ENCODE data around the gene DOCK8. TPM values are rescaled to one million over a fixed set of nuclear protein-coding genes. Genes with fewer than 3 reads are reported as not detected.

The DOCK8 gene
- total RNA-seq, 1 donor = under 0.01 TPM

GRCh38 chr9:389758-390157 is 175.1 kb downstream of the DOCK8 start:
- H3K4me3 ChIP-seq (ENCODE audit: insufficient read depth, low read length) = no peak overlapping the region
- H3K27me3 ChIP-seq (ENCODE audit: insufficient read depth, low read length) = no peaks in the 10 kb centered on the region
- H2AFZ ChIP-seq (ENCODE audit: low read length) = no peak overlapping the region
- H3K27ac ChIP-seq (ENCODE audit: low read depth, low read length) = no peak overlapping the region
- H3K4me1 ChIP-seq (ENCODE audit: insufficient read depth, low read length) = no peaks in the 10 kb centered on the region
- TF ChIP-seq CTCF (IDR thresholded peaks at IDR 0.05; ENCODE audit: extremely low read depth, low read depth, low read length) = no peak
- H3K36me3 ChIP-seq (ENCODE audit: insufficient read depth, low read length) = no peaks in the 10 kb centered on the region
- no peaks in the 10 kb centered on the region for H3K79me2 ChIP-seq (ENCODE audit: insufficient read depth, low read length)
- H4K20me1 ChIP-seq (ENCODE audit: insufficient read depth, low read length) = no peaks in the 10 kb centered on the region
- no peak for DNase-seq (ENCODE audit: insufficient read length, low spot score, missing footprints)
- no peak overlapping the region for H3K4me2 ChIP-seq (ENCODE audit: insufficient read depth, low read length)
- H3K9me3 ChIP-seq (ENCODE audit: low read depth, low read length) = no peaks in the 10 kb centered on the region

- Histone ChIP-seq H3K36me3 (ENCODE audit: insufficient read depth, low read length) (no peaks in the 10 kb centered on the region), H3K9me3 (ENCODE audit: low read depth, low read length) (no peaks in the 10 kb centered on the region), H3K4me3 (ENCODE audit: insufficient read depth, low read length) (no peak overlapping the region), H3K79me2 (ENCODE audit: insufficient read depth, low read length) (no peaks in the 10 kb centered on the region), H2AFZ (ENCODE audit: low read length) (no peak overlapping the region), H3K27ac (ENCODE audit: low read depth, low read length) (no peak overlapping the region), H4K20me1 (ENCODE audit: insufficient read depth, low read length) (no peaks in the 10 kb centered on the region), H3K4me1 (ENCODE audit: insufficient read depth, low read length) (no peaks in the 10 kb centered on the region), H3K27me3 (ENCODE audit: insufficient read depth, low read length) (no peaks in the 10 kb centered on the region), H3K4me2 (ENCODE audit: insufficient read depth, low read length) (no peak overlapping the region)
- no peak for DNase-seq (ENCODE audit: insufficient read length, low spot score, missing footprints)
- TF ChIP-seq CTCF (IDR thresholded peaks at IDR 0.05; ENCODE audit: extremely low read depth, low read depth, low read length) = no peak
Measured at GRCh38 chr9:392077-392804, 177.6 kb downstream of the DOCK8 start.

GRCh38 chr9:394347-395052 is 179.8 kb downstream of the DOCK8 start:
- Histone ChIP-seq H2AFZ (ENCODE audit: low read length) (no peak overlapping the region), H3K9me3 (ENCODE audit: low read depth, low read length) (no peaks in the 10 kb centered on the region), H3K79me2 (ENCODE audit: insufficient read depth, low read length) (no peaks in the 10 kb centered on the region), H3K27me3 (ENCODE audit: insufficient read depth, low read length) (no peaks in the 10 kb centered on the region), H4K20me1 (ENCODE audit: insufficient read depth, low read length) (no peaks in the 10 kb centered on the region), H3K36me3 (ENCODE audit: insufficient read depth, low read length) (no peaks in the 10 kb centered on the region), H3K4me2 (ENCODE audit: insufficient read depth, low read length) (no peak overlapping the region), H3K4me1 (ENCODE audit: insufficient read depth, low read length) (no peaks in the 10 kb centered on the region), H3K27ac (ENCODE audit: low read depth, low read length) (no peak overlapping the region), H3K4me3 (ENCODE audit: insufficient read depth, low read length) (no peak overlapping the region)
- no peak for DNase-seq (ENCODE audit: insufficient read length, low spot score, missing footprints)
- TF ChIP-seq CTCF (IDR thresholded peaks at IDR 0.05; ENCODE audit: extremely low read depth, low read depth, low read length) = no peak

GRCh38 chr9:396396-396795 is 181.7 kb downstream of the DOCK8 start:
- Histone ChIP-seq H3K79me2 (ENCODE audit: insufficient read depth, low read length) (no peaks in the 10 kb centered on the region), H4K20me1 (ENCODE audit: insufficient read depth, low read length) (no peaks in the 10 kb centered on the region), H3K27me3 (ENCODE audit: insufficient read depth, low read length) (no peaks in the 10 kb centered on the region), H3K4me3 (ENCODE audit: insufficient read depth, low read length) (no peak overlapping the region), H3K9me3 (ENCODE audit: low read depth, low read length) (no peaks in the 10 kb centered on the region), H3K36me3 (ENCODE audit: insufficient read depth, low read length) (no peaks in the 10 kb centered on the region), H3K4me2 (ENCODE audit: insufficient read depth, low read length) (no peak overlapping the region), H3K4me1 (ENCODE audit: insufficient read depth, low read length) (no peaks in the 10 kb centered on the region), H3K27ac (ENCODE audit: low read depth, low read length) (no peak overlapping the region), H2AFZ (ENCODE audit: low read length) (no peak overlapping the region)
- TF ChIP-seq CTCF (IDR thresholded peaks at IDR 0.05; ENCODE audit: extremely low read depth, low read depth, low read length) = no peak
- DNase-seq (ENCODE audit: insufficient read length, low spot score, missing footprints) = no peak
